ENCODE data around the gene COTL1. TPM values are rescaled to one million over a fixed set of nuclear protein-coding genes. Genes with fewer than 3 reads are reported as not detected.

COTL1 gene
- total and polyA plus RNA-seq, 9 of the 15 experiments (the other 6 are each of a cell fraction or from before 2014, with no cell fraction given), result 27.7 to 185 (median 72.5) TPM

- Histone ChIP-seq H3K79me2 (ENCODE audit: control insufficient read depth, insufficient read depth, low read length) (peaks cover 80% of the 10 kb centered on the region), H3K4me1 (replicated peaks in 1 of 2; ENCODE audit: control insufficient read depth in 2 of 2, insufficient read depth in 2 of 2, low read length in 2 of 2) (peaks cover 35 to 40% of the 10 kb centered on the region in 2 experiments)
- in situ Hi-C loops (cut with MboI), result no loop called here
Measured at GRCh38 chr16:84608282-84608681, 9.6 kb downstream of the COTL1 start.

More at GRCh38 chr16:84608282-84608681, 9.6 kb downstream of the COTL1 start:
- H3K27ac ChIP-seq (ENCODE audit: extremely low read depth, low read depth, low read length), result peak overlapping the region; percentile 53; the same call in 2 of the 3 replicates
- H3K9ac ChIP-seq (ENCODE audit: insufficient read depth in 1 of 2, low read depth in 2 of 2, low read length in 2 of 2), result peak overlapping the region in 1 of 2 experiments; percentile 5; a peak in 2 of 4 replicates
- peaks cover 3% of the 10 kb centered on the region for H3K9me3 ChIP-seq (replicated peaks; ENCODE audit: control insufficient read depth, insufficient read depth, low read depth, low read length)
- 61% methylated on average over 6 of the region's 6 CpGs for WGBS (ENCODE audit: insufficient coverage, low coverage, missing lambda C conversion rate)
- TF ChIP-seq FOSL1 (tag; conservative IDR thresholded peaks at IDR 0.05) (0 out of 2 replicates have a peak, but pooled peaks have one; percentile 0), PBX2 (CRISPR knock-in tag; IDR thresholded peaks at IDR 0.05; ENCODE audit: low read depth) (no peak), PBX2 (tag; conservative IDR thresholded peaks at IDR 0.05; ENCODE audit: low read depth) (peak; percentile 3; the same call in 1 of the 2 replicates), JUNB (CRISPR knock-in tag; conservative IDR thresholded peaks at IDR 0.05) (no peak)
- no TSS peak for BruUV-seq (replicated peaks)
- H3K4me3 ChIP-seq, result no peak overlapping the region
- ATAC-seq (no peak), FAIRE-seq (no peak), DNase-seq (ENCODE audit: extremely low read depth in 1 of 4, low spot score in 3 of 4) (no peak)
- no peak overlapping the region for H2AFZ ChIP-seq (ENCODE audit: low read depth, low read length)
- peaks cover 25% of the 10 kb centered on the region for H3K36me3 ChIP-seq (ENCODE audit: control insufficient read depth, insufficient read depth, low read length)
- no peaks in the 10 kb centered on the region for H3K27me3 ChIP-seq (ENCODE audit: control insufficient read depth in 2 of 2, insufficient read depth in 2 of 2, low read length in 2 of 2)
- no peaks in the 10 kb centered on the region for H3K9me1 ChIP-seq (ENCODE audit: control insufficient read depth, insufficient read depth, low read length)
- H4K20me1 ChIP-seq (replicated peaks; ENCODE audit: control insufficient read depth, insufficient read depth, low read length), result no peaks in the 10 kb centered on the region
- H3K4me2 ChIP-seq (ENCODE audit: insufficient read depth, low read length), result no peak overlapping the region
- intact Hi-C loops (cut with micrococcal nuclease), result loop anchor here (1.0 kb wide), 1 partner anchor 14 kb away; no protein-coding TSS in a partner anchor
- ChIA-PET CTCF (ENCODE audit: low intra/inter-chr PET ratio) (no interaction called here), POLR2A (interaction anchor here (1.0 to 1.3 kb wide), 3 partner anchors 9 to 14 kb away, joined by 4 to 6 read pairs (median 4); partner anchors contain the start of gene COTL1)

Data from K562 (cell line).